Stomach (tissue), 9 donors: Measurements from ENCODE around the gene SELENOV. TPM values are rescaled to one million over a fixed set of nuclear protein-coding genes. Genes with fewer than 3 reads are reported as not detected.

Experiments
- DNase-seq, 2 donors: peaks; one replicate each; pipeline versions ENCODE4 v3.0.0 to v3.0.0-alpha.2; 2013 to 2019
- H3K27ac ChIP-seq, 5 donors: fragments of 200-600 bp in 4 of 5; sonication (generic) in 4 of 5; one replicate each; pipeline ENCODE4 v1.5.1; 2013 to 2019; ENCODE audit warnings: mild to moderate bottlenecking in 1 of 5, moderate library complexity in 1 of 5
- H3K27me3 ChIP-seq, 3 donors: fragments of 200-600 bp; sonication (generic); one replicate each; pipeline ENCODE4 v1.5.1; 2017 to 2019; ENCODE audit warnings: mixed run types in 1 of 3
- H3K36me3 ChIP-seq, 4 donors: fragments of 200-600 bp; sonication (generic); 1 replicate in 3 of 4; 2 replicates in 1 of 4; pipeline ENCODE4 v1.5.1; 2016 to 2019
- H3K4me1 ChIP-seq, 4 donors: fragments of 200-600 bp; sonication (generic); one replicate each; pipeline ENCODE4 v1.5.1; 2016 to 2019
- H3K4me3 ChIP-seq, 4 donors: fragments of 200-600 bp; sonication (generic) in 3 of 4; one replicate each; pipeline ENCODE4 v1.5.1; 2016 to 2019; ENCODE audit warnings: mild to moderate bottlenecking in 1 of 4
- H3K9me3 ChIP-seq, 4 donors: fragments of 200-600 bp; sonication (generic); one replicate each; pipeline ENCODE4 v1.5.1; 2016 to 2019
- EP300 ChIP-seq: sonication (generic); formaldehyde crosslinking; IDR thresholded peaks from one replicate; pipeline ENCODE4 v1.6.1; 2017; ENCODE audit warnings: antibody characterized with exemption
- POLR2A ChIP-seq, 4 donors: fragments of 450-650 bp; IDR thresholded peaks; one replicate each; pipeline ENCODE4 v1.6.1; 2016; ENCODE audit warnings: antibody characterized with exemption in 4 of 4, control low read depth in 2 of 4, mild to moderate bottlenecking in 1 of 4, moderate library complexity in 1 of 4
- POLR2AphosphoS5 ChIP-seq, 3 donors: sonication (generic); formaldehyde crosslinking; IDR thresholded peaks; one replicate each; pipeline ENCODE4 v1.6.1; 2016; ENCODE audit warnings: antibody characterized with exemption in 3 of 3
- WGBS, 5 donors: extraction: QIAGEN DNeasy Blood & Tissue Kit in 3 of 5; methylation state at CpG; one replicate each; pipeline versions ENCODE4 v1.1.5 to v1.1.7; 2013 to 2018; 5-methylcytosine and 5-hydroxymethylcytosine counted together
- intact Hi-C: fragments of 100-400 bp; cut with DNase I; formaldehyde crosslinking; loops from one replicate; pipeline ENCODE4 v1.15.1; 2023; ENCODE audit warnings: low total_unique reads
- polyA plus RNA-seq, 3 donors: library from polyadenylated mRNA; stranded (reverse); fragments of 200-250 nt; gene quantifications; one replicate each; pipeline ENCODE4 v1.2.3, GENCODE V29; 2013
- total RNA-seq, 5 donors: library from RNA; depleted of rRNA; stranded (reverse); fragments of >200 nt; gene quantifications; one replicate each; pipeline versions ENCODE4 v1.1.0 to v1.2.3, GENCODE V29; 2014 to 2016
- TF ChIP-seq, protein P1 (sequence below), 7 experiments: fragments of 450-650 bp in 4 of 7; fragments of 200-600 bp in 3 of 7; sonication (generic) in 3 of 7; IDR thresholded peaks; one replicate each; pipeline ENCODE4 v1.5.1; 2016 to 2019; ENCODE audit warnings: antibody characterized with exemption in 7 of 7, control low read depth in 2 of 7, mild to moderate bottlenecking in 1 of 7
- donor health status: healthy with polysubstance abuse.
- donor health status: Bipolar disorder and iron deficiency.
- donor health status: healthy.

The SELENOV gene
- total and polyA plus RNA-seq, 8 donors: not detected

DNA sequence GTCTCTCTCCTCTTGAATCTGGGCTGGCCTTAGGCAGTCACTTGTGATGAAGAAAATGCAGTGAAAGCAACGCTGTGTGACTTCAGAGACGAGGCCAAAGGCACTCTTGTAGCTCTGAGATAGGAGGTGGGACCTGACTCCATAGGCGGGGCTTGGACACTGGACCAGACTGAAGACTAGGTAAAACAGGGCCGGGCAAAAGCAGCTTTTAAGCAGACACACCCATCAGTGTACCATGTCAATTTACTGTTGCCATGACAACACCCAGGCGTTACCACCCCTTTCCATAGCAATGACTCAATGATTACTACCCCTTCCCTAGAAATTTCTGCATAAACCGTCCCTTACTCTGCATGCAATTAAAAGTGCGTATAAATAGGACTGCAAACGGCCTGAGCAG is 31.7 kb downstream of the SELENOV start:
- no peak overlapping the region for H3K4me3 ChIP-seq
- DNase-seq: no peak
- no peak overlapping the region for H3K27ac ChIP-seq
- H3K27me3 ChIP-seq: peaks cover 0 to 14% (median 5%) of the 10 kb centered on the region in 3 donors
- no peaks in the 10 kb centered on the region for H3K36me3 ChIP-seq
- 44 to 54% (median 47%) methylated on average over 8 of the region's 8 CpGs for WGBS, 5 donors
- intact Hi-C loops: no loop called here
- no peaks in the 10 kb centered on the region for H3K9me3 ChIP-seq
- peaks cover 0 to 2% (median 0%) of the 10 kb centered on the region in 4 donors for H3K4me1 ChIP-seq
- no peak for TF ChIP-seq POLR2A (IDR thresholded peaks at IDR 0.05)
- no peak for TF ChIP-seq POLR2AphosphoS5 (IDR thresholded peaks at IDR 0.05)
- TF ChIP-seq EP300: no peak
- TF ChIP-seq, protein P1, sequence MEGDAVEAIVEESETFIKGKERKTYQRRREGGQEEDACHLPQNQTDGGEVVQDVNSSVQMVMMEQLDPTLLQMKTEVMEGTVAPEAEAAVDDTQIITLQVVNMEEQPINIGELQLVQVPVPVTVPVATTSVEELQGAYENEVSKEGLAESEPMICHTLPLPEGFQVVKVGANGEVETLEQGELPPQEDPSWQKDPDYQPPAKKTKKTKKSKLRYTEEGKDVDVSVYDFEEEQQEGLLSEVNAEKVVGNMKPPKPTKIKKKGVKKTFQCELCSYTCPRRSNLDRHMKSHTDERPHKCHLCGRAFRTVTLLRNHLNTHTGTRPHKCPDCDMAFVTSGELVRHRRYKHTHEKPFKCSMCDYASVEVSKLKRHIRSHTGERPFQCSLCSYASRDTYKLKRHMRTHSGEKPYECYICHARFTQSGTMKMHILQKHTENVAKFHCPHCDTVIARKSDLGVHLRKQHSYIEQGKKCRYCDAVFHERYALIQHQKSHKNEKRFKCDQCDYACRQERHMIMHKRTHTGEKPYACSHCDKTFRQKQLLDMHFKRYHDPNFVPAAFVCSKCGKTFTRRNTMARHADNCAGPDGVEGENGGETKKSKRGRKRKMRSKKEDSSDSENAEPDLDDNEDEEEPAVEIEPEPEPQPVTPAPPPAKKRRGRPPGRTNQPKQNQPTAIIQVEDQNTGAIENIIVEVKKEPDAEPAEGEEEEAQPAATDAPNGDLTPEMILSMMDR (IDR thresholded peaks at IDR 0.05): no peak

DNA sequence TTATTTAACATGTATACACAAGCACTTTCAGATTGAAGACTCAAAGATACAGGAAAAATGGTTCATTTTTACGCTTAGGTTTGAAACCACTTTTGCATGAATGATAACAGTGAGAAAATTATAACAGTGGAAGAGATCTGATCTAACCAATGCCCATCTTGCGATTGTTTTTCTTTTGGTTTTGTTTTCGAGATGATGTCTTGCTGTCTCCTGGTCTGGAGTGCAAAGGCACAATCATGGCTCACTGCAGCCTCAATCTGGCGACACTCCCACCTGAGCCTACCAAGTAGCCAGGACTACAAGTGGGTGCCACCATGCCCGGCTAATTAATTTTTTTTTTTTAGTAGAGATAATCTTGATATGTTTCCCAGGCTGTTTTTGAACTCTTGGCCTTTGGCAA is 35.3 kb downstream of the SELENOV start:
- H3K36me3 ChIP-seq: no peaks in the 10 kb centered on the region
- intact Hi-C loops: no loop called here
- 74 to 81% (median 78%) methylated on average over 5 of the region's 5 CpGs for WGBS, 5 donors
- no peaks in the 10 kb centered on the region for H3K9me3 ChIP-seq
- no peak overlapping the region for H3K4me3 ChIP-seq
- peaks cover 0 to 5% (median 0%) of the 10 kb centered on the region in 4 donors for H3K4me1 ChIP-seq
- peaks cover 0 to 19% (median 4%) of the 10 kb centered on the region in 3 donors for H3K27me3 ChIP-seq
- no peak for TF ChIP-seq EP300
- TF ChIP-seq, protein P1 (IDR thresholded peaks at IDR 0.05): no peak
- no peak for TF ChIP-seq POLR2A (IDR thresholded peaks at IDR 0.05)
- TF ChIP-seq POLR2AphosphoS5 (IDR thresholded peaks at IDR 0.05): no peak
- no peak overlapping the region for H3K27ac ChIP-seq
- DNase-seq: no peak

DNA sequence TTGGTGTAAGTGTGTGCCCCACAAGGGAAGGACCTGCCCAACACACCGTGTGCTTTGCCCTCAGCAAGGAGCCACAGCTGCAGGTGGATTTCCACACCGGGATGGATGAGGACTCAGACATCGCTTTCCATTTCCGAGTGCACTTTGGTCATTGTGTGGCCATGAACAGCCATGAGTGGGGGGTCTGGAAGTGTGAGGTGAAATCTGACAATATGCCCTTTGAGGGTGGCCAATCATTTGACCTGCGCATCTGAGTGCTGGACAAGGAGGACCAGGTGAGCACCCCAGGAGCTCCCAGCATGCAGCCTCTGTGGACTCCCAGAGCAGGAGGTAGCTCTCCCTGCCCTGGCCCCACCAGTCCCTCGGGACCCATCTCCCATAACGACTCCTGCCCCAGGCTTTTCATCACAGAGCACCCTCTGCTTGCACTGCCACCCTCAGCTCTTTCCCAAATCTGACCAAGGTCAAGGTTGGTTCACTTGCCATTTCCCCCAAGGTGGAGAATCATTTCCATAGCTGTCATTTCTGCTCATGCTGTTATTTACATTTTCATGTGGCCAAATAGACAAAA is 38.2 kb downstream of the SELENOV start:
- Histone ChIP-seq H3K4me3 (no peak overlapping the region), H3K36me3 (no peaks in the 10 kb centered on the region), H3K27me3 (peaks cover 0 to 12% (median 0%) of the 10 kb centered on the region in 3 donors), H3K9me3 (no peaks in the 10 kb centered on the region), H3K27ac (no peak overlapping the region), H3K4me1 (peaks cover 0 to 13% (median 3%) of the 10 kb centered on the region in 4 donors)
- TF ChIP-seq POLR2AphosphoS5 (IDR thresholded peaks at IDR 0.05): no peak
- TF ChIP-seq POLR2A (IDR thresholded peaks at IDR 0.05): no peak
- 59 to 72% (median 67%) methylated on average over 6 to 7 of the region's 7 CpGs for WGBS, 5 donors
- DNase-seq: no peak
- intact Hi-C loops: no loop called here

DNA sequence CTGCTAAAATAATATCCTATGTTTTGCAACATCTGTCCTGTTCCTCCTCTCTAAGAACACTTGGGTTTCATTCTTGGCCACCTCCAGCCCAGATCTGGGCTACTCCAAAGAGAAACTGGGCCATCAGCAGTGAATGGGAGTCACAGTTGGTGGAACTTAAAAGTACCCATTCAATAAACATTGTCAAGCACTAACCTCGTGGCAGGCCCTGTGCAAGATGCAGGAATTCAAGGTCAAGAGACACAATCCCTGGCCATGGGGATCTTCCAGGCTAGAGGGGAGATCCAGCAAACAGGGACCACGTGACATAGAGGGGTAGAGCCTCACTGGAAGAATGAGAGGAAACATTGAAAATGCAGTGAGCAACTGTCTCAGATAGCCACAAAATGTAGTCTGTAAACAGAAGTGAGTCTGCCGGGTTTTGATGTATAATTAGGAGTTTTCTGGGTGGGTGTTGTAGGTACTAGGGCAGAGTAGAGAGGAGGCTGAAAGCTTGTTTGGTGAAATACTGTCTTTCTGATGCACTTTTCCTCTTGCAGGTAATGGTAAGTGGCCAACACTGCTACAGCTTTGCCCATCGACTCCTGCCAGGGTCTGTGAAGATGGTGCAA is 39.9 kb downstream of the SELENOV start:
- DNase-seq: no peak
- TF ChIP-seq POLR2A (IDR thresholded peaks at IDR 0.05): no peak
- TF ChIP-seq, protein P1 (IDR thresholded peaks at IDR 0.05): no peak
- TF ChIP-seq POLR2AphosphoS5 (IDR thresholded peaks at IDR 0.05): no peak
- TF ChIP-seq EP300: no peak
- Histone ChIP-seq H3K27me3 (peaks cover 0 to 12% (median 0%) of the 10 kb centered on the region in 3 donors), H3K9me3 (no peaks in the 10 kb centered on the region), H3K4me3 (no peak overlapping the region), H3K36me3 (no peaks in the 10 kb centered on the region), H3K4me1 (peaks cover 0 to 17% (median 5%) of the 10 kb centered on the region in 4 donors), H3K27ac (no peak overlapping the region)
- 59 to 71% (median 61%) methylated on average over 4 of the region's 4 CpGs for WGBS, 5 donors
- intact Hi-C loops: loop anchor here (5.0 kb wide), 1 partner anchor 117 kb away; no protein-coding TSS in a partner anchor

DNA sequence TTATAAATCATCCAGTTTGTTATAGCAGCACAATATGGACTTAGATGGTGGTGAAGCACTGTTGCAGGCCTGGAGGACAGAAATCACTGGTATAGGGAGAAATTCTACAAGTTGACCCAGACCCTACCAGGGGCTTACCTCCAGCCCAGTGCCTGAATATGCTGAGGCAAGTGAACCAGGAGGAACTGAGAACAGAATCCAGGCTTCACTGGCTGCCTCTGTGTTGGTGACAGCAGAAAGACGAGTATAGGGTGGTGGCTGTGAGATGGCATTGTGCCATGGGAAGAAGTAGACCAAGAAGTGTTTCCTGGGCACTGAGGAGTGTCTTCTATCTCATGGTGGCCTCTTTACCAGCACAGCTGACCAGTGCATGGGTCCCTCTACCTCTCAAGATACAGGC is 40.9 kb downstream of the SELENOV start:
- TF ChIP-seq POLR2AphosphoS5 (IDR thresholded peaks at IDR 0.05) (no peak), EP300 (no peak), POLR2A (IDR thresholded peaks at IDR 0.05) (no peak)
- TF ChIP-seq, protein P1 (IDR thresholded peaks at IDR 0.05): no peak
- Histone ChIP-seq H3K4me3 (no peak overlapping the region), H3K36me3 (no peaks in the 10 kb centered on the region), H3K9me3 (no peaks in the 10 kb centered on the region), H3K4me1 (peaks cover 0 to 17% (median 5%) of the 10 kb centered on the region in 4 donors), H3K27ac (no peak overlapping the region), H3K27me3 (peaks cover 0 to 12% (median 0%) of the 10 kb centered on the region in 3 donors)
- WGBS, 5 donors: 28 to 48% (median 47%) methylated on average over 1 of the region's 1 CpG
- DNase-seq: no peak
- intact Hi-C loops: loop anchor here (5.0 kb wide), 1 partner anchor 116 kb away; no protein-coding TSS in a partner anchor
